Large intestine (tissue), 3 donors: ENCODE measurements around the gene IGF1R. TPM values are rescaled to one million over a fixed set of nuclear protein-coding genes. Genes with fewer than 3 reads are reported as not detected.

ENCODE experiments used
- DNase-seq, 2 donors: peaks; one replicate each; pipeline versions ENCODE4 v3.0.0 to v3.0.0-alpha.2; 2013
- H3K27ac ChIP-seq: one replicate; pipeline ENCODE4 v1.5.1; 2013; ENCODE audit warnings: low read length
- H3K27me3 ChIP-seq: 2 replicates; pipeline ENCODE4 v1.6.1; 2013; ENCODE audit warnings: low read length; ENCODE audit not compliant: control insufficient read depth, insufficient read depth
- H3K36me3 ChIP-seq: 2 replicates; pipeline ENCODE4 v1.6.1; 2013; ENCODE audit warnings: low read length; ENCODE audit not compliant: control insufficient read depth, insufficient read depth
- H3K4me1 ChIP-seq: one replicate; pipeline ENCODE4 v1.6.1; 2013; ENCODE audit warnings: low read length; ENCODE audit not compliant: control insufficient read depth, insufficient read depth
- H3K4me3 ChIP-seq: one replicate; pipeline ENCODE4 v1.5.1; 2013; ENCODE audit warnings: low read length
- H3K9me3 ChIP-seq: one replicate; pipeline ENCODE4 v1.6.1; 2013; ENCODE audit warnings: mild to moderate bottlenecking, low read depth, low read length, moderate library complexity; ENCODE audit not compliant: control insufficient read depth
- WGBS: methylation state at CpG from one replicate; pipeline ENCODE4 v1.1.5; 2013; ENCODE audit warnings: low lambda C conversion rate; ENCODE audit not compliant: insufficient coverage; 5-methylcytosine and 5-hydroxymethylcytosine counted together
- polyA plus RNA-seq: library from polyadenylated mRNA; unstranded; fragments of 120-200 nt; gene quantifications from one replicate; pipeline ENCODE4 v1.2.1, GENCODE V29; 2013

IGF1R gene
- polyA plus RNA-seq, 1 donor: 22.5 TPM

DNA sequence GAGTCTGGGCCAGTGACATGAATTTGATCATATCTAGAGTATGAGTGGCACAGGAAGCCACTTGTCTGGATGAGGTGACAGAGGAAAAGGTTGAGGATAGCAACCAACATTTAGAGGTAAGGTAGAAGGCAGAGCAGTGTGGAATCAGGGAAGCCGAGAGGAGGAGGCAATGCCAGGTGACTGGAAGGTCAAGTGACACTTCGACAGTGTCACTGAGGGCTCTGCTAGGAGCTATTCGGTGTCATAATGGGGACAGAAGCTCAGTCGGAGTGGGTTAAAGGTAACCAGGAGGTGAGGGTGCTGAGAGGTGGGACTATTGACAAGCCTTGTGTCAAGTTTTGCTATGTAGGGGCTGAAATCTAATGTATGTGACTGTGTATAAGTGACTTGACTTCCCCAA, 56.7 kb downstream of the IGF1R start:
- DNase-seq: no peak
- Histone ChIP-seq H3K36me3 (peaks cover 12% of the 10 kb centered on the region), H3K27me3 (no peaks in the 10 kb centered on the region), H3K9me3 (no peaks in the 10 kb centered on the region), H3K27ac (no peak overlapping the region), H3K4me1 (peaks cover 6% of the 10 kb centered on the region), H3K4me3 (no peak overlapping the region)
- WGBS: no CpG with 5 or more reads among the region's 4 CpGs

DNA sequence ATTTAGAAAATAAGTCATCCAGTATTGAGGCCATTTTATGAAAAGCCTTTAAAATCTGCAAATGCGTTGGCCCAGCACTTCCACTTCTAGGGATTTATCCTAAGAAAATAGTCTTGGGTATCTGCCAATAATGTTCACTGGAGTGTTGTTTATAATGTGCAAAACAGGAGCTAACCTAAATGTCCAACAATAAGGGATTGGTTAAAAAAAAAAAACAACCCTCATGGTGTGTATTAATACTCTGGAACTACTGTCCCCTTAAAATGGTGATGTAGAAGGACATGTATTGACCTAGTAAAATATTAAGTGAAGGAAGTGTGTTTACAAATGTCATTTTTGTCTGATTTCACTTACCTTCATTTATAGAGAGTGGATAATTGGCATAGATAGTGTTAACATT, 58.0 kb downstream of the IGF1R start:
- no peak for DNase-seq
- Histone ChIP-seq H3K27me3 (no peaks in the 10 kb centered on the region), H3K27ac (no peak overlapping the region), H3K9me3 (no peaks in the 10 kb centered on the region), H3K36me3 (peaks cover 21% of the 10 kb centered on the region), H3K4me1 (no peaks in the 10 kb centered on the region), H3K4me3 (no peak overlapping the region)
- WGBS: no CpG with 5 or more reads among the region's 1 CpG

DNA sequence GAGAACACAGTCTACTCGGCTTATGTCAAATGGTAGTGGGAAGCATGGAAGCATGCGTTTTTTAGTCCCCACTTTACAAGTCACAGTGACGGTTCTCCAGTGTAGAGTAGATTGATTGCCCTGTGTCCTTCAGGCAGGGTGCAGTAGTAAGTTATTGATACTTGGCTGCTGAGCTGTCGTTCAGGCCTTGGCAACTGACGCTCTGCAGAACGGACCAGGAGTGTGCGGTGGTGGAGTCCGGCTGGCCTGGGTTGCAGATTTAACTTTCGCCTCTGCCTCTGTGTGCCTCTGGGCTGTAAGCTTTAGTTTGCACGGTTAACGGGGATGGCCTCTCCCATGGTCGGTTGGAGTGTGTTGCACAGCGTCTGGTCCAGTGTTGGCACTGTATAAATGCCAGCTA, 58.6 kb downstream of the IGF1R start:
- H3K27ac ChIP-seq: no peak overlapping the region
- no peaks in the 10 kb centered on the region for H3K4me1 ChIP-seq
- DNase-seq: no peak
- 100% methylated on average over 1 of the region's 13 CpGs for WGBS
- H3K9me3 ChIP-seq: peaks cover 2% of the 10 kb centered on the region
- H3K4me3 ChIP-seq: no peak overlapping the region
- H3K36me3 ChIP-seq: peaks cover 27% of the 10 kb centered on the region
- H3K27me3 ChIP-seq: no peaks in the 10 kb centered on the region

DNA sequence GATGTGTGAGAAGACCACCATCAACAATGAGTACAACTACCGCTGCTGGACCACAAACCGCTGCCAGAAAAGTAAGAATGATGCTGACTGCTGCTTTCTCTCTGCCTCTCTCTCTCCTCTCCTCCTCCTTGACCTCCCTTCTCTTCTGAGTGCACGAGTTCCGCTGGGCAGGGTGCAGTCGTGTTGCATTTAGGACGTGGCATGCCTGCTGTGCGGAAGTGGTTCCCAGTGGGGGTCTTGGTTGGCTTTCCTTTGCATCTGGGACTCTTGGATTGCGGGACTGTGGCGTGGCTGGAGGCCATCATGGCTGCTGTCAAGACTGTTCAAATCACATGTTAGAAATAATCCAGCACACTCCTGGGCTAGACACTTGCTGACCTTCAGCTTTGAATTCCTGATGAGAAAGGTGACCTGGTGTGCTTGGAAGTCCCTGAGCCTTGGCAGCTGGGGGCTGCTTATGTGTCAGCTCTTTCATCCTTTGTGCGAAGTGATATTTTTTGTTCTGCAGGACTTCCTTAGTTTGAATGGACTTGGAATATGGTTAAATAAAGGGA, 59.8 kb downstream of the IGF1R start:
- WGBS: no CpG with 5 or more reads among the region's 10 CpGs
- Histone ChIP-seq H3K36me3 (peaks cover 27% of the 10 kb centered on the region), H3K27ac (no peak overlapping the region), H3K4me3 (no peak overlapping the region), H3K4me1 (no peaks in the 10 kb centered on the region), H3K9me3 (peaks cover 2% of the 10 kb centered on the region), H3K27me3 (no peaks in the 10 kb centered on the region)
- no peak for DNase-seq

DNA sequence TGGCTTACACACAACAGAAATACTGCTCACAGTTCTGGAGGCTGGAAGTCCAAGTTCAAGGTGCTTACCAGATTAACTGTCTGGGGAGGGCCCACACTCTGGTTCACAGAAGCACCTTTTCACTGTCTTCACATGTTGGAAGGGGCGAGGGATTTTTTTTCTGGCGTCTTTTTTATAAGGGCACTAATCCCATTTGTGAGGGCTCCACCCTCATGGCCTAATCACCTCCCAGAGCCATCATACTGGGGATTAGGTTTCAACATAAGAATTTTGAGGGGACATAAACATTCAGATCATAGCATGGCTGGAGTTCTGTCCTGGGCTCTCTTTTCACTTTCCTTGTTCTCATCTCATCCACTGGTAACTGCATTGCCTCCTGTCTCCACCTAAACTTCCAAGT, 63.5 kb downstream of the IGF1R start:
- peaks cover 27% of the 10 kb centered on the region for H3K36me3 ChIP-seq
- H3K27me3 ChIP-seq: no peaks in the 10 kb centered on the region
- no peaks in the 10 kb centered on the region for H3K4me1 ChIP-seq
- no peak overlapping the region for H3K4me3 ChIP-seq
- 80% methylated on average over 1 of the region's 2 CpGs for WGBS
- H3K9me3 ChIP-seq: peaks cover 2% of the 10 kb centered on the region
- no peak overlapping the region for H3K27ac ChIP-seq
- no peak for DNase-seq

DNA sequence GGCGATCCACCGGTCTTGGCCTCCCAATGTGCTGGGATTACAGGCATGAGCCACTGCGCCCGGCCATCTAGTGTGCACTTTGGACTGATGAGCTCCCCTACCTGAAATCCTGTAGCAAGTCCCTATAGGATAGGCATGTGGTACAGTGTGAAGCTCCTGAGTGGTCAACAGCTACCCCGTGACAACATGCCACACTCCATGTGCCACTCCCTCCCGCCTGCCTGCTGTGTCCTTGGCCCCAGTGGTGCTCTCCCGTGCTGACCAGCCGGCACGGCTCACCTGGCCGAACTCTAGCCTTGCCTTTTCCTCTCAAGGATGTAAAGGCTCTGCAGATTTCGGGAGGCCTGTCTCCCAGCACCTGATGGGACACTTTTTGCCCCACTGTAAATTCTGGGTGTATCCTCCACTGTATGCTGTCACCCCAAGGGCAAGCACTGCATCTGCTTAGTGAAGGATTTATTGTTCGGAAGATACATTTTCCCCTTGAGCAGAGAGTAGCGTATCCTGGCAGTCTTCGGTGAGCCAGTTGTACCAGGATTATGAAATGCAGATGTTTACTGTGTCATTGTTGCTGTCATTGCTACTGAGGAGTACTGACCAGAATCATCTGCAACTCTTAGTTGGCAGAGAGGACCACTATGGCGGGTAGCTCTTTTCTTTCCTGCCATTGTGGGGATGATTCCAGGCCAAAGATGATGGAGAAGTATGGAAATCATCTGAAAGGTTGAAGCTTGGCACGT, 64.7 kb downstream of the IGF1R start:
- Histone ChIP-seq H3K4me1 (no peaks in the 10 kb centered on the region), H3K4me3 (no peak overlapping the region), H3K27me3 (no peaks in the 10 kb centered on the region), H3K9me3 (peaks cover 2% of the 10 kb centered on the region), H3K36me3 (peaks cover 19% of the 10 kb centered on the region), H3K27ac (no peak overlapping the region)
- no peak for DNase-seq
- no CpG with 5 or more reads among the region's 16 CpGs for WGBS

DNA sequence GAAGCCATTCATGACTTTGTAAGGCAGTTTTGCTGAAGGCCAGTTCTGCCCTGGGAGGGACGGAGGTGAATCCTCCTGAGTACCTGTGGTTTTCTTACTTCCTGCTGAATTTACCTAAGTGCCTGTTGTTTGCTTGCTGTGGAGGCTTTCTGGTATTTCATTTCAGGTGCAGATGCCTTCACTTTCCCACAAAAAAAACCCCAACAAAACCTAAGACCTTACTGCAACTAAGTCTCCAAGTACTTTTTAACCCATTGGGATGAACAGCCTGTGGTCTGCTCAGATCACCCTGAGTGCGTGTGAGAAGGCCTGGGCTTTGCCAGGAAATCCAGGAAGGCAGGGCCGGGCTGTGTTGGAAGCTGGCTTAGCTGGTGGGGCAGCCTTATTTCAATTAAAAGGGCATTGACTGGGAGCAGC, 65.3 kb downstream of the IGF1R start:
- Histone ChIP-seq H3K4me3 (no peak overlapping the region), H3K4me1 (no peaks in the 10 kb centered on the region), H3K9me3 (peaks cover 2% of the 10 kb centered on the region), H3K36me3 (peaks cover 16% of the 10 kb centered on the region), H3K27me3 (no peaks in the 10 kb centered on the region), H3K27ac (no peak overlapping the region)
- WGBS: no CpG with 5 or more reads among the region's 3 CpGs
- no peak for DNase-seq

DNA sequence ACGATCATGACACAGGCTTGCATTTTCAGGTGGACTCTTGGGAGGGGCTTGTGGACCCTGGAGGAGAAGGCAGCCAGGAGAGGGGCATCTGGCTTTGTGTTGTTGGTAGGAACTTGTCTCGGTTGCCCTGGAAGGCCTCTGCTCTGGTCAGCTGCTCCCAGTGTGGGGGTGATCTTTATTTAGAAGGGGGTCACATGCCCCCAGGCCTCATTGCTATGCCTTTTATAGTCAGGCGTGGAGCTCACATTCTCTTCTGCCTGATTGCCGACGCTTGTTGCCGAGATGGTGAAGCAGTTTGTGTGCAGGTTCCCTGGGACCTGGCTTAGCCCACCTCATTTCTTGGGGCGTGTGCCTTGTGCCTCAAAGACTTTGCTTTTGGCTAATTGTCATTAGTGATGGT, 66.6 kb downstream of the IGF1R start:
- Histone ChIP-seq H3K36me3 (peaks cover 16% of the 10 kb centered on the region), H3K9me3 (peaks cover 2% of the 10 kb centered on the region), H3K27me3 (no peaks in the 10 kb centered on the region), H3K27ac (no peak overlapping the region), H3K4me3 (no peak overlapping the region), H3K4me1 (no peaks in the 10 kb centered on the region)
- WGBS: no CpG with 5 or more reads among the region's 7 CpGs
- no peak for DNase-seq

DNA sequence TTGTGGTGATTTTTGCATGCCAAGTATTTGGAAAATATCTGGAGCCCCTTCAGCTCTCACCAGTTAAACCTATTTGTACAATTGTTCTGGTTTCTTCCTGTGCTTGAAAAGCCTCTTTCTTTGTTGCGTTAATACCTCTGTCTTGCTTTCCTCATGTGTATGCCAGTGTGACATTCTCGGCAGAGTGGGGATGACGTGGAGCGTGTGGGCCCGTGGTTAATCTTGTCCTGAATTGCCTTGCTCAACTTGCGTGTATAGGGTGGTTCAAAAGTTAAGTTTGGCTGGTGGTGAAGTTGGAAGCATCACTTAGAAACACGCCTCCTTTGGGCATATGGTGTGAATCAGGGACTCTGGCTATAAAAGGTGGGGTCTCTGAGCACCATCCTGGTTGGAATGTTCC, 67.1 kb downstream of the IGF1R start:
- 100% methylated on average over 1 of the region's 7 CpGs for WGBS
- Histone ChIP-seq H3K9me3 (peaks cover 2% of the 10 kb centered on the region), H3K4me3 (no peak overlapping the region), H3K27me3 (no peaks in the 10 kb centered on the region), H3K27ac (no peak overlapping the region), H3K4me1 (no peaks in the 10 kb centered on the region), H3K36me3 (peaks cover 12% of the 10 kb centered on the region)
- no peak for DNase-seq

DNA sequence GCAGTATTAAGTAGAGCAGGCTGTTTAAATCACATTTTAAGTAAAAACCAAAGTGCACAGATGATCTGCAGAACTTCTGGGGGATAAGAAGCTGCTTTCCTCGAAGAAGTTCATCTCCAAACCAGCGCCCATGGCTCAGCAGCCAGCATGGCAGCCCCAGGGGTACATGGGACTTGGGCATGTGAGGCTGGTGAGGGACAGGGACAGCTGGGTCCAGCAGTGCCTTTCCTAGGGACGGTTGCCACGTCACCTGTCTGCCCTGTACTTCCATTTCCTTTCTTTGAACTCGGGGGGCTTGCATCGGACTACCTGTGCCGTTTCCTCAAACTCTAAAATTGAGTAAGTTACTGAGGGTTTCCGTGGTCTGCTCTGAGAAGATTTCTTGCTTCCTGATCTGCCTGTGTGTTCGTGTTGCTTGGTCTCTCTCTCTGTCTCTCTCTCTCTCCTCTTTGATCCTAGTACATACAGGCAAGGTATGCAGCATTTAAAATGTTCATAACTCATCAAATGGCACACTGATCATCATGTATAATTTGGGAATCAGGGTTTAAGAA, 67.6 kb downstream of the IGF1R start:
- no peaks in the 10 kb centered on the region for H3K27me3 ChIP-seq
- 82% methylated on average over 6 of the region's 9 CpGs for WGBS
- H3K4me1 ChIP-seq: no peaks in the 10 kb centered on the region
- no peak for DNase-seq
- peaks cover 10% of the 10 kb centered on the region for H3K36me3 ChIP-seq
- H3K9me3 ChIP-seq: peaks cover 2% of the 10 kb centered on the region
- H3K4me3 ChIP-seq: no peak overlapping the region
- H3K27ac ChIP-seq: no peak overlapping the region

DNA sequence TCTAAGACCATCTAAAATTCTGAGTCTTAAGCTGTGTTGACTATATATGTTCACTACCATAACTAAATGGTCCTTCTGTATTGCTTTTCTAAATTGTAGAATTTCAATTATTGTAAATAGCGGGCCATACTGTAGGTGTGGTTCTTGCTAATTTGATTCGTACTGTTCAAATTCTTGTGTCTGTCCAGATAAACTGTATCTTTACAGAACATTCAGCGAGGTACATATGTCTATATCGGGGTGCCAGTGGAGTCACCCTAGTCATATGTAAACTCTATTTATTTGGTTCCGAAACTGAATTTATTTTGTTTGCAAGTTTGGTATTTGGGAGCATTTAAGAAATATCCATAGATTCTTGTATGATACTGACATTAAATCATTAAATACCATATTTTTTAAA, 69.0 kb downstream of the IGF1R start:
- DNase-seq: no peak
- Histone ChIP-seq H3K27me3 (no peaks in the 10 kb centered on the region), H3K9me3 (no peaks in the 10 kb centered on the region), H3K27ac (no peak overlapping the region), H3K4me3 (no peak overlapping the region), H3K36me3 (no peaks in the 10 kb centered on the region), H3K4me1 (peaks cover 3% of the 10 kb centered on the region)
- WGBS: 80% methylated on average over 1 of the region's 5 CpGs
